Vagina (tissue), 2 donors: ENCODE results near the gene NCOR1. TPM values are rescaled to one million over a fixed set of nuclear protein-coding genes. Genes with fewer than 3 reads are reported as not detected.
"Not testable (repeated sequence)": the region's sequence is repeated elsewhere in the genome, so short reads cannot be mapped to it uniquely, and the experiment has no call there.

Experiments used
- DNase-seq, 2 donors: peaks; one replicate each; pipeline ENCODE4 v3.0.0-alpha.2; 2017; ENCODE audit errors: extremely low spot score in 2 of 2
- H3K27ac ChIP-seq: fragments of 200-600 bp; sonication (generic); one replicate; pipeline ENCODE4 v1.5.1; 2019
- H3K27me3 ChIP-seq: fragments of 200-600 bp; sonication (generic); one replicate; pipeline ENCODE4 v1.5.1; 2019
- H3K36me3 ChIP-seq, 2 donors: fragments of 200-600 bp; sonication (generic); one replicate each; pipeline ENCODE4 v1.5.1; 2017 to 2019
- H3K4me1 ChIP-seq: fragments of 200-600 bp; sonication (generic); one replicate; pipeline ENCODE4 v1.5.1; 2019
- H3K4me3 ChIP-seq, 2 donors: fragments of 200-600 bp; sonication (generic); 1 replicate in 1 of 2; 2 replicates in 1 of 2; pipeline ENCODE4 v1.5.1; 2016 to 2019
- H3K9me3 ChIP-seq: fragments of 200-600 bp; sonication (generic); one replicate; pipeline ENCODE4 v1.5.1; 2019
- POLR2A ChIP-seq, 2 donors: fragments of 450-650 bp; IDR thresholded peaks; one replicate each; pipeline ENCODE4 v1.6.1; 2017; ENCODE audit warnings: antibody characterized with exemption in 2 of 2, mild to moderate bottlenecking in 2 of 2, moderate library complexity in 2 of 2
- POLR2AphosphoS5 ChIP-seq, 2 donors: sonication (generic); formaldehyde crosslinking; IDR thresholded peaks; one replicate each; pipeline ENCODE4 v1.9.0; 2017; ENCODE audit warnings: antibody characterized with exemption in 2 of 2, mild to moderate bottlenecking in 2 of 2, low read depth in 1 of 2; ENCODE audit not compliant: insufficient read depth in 1 of 2
- intact Hi-C: fragments of 100-400 bp; cut with DNase I; formaldehyde crosslinking; loops from one replicate; pipeline ENCODE4 v1.15.1; 2023
- total RNA-seq: library from RNA; depleted of rRNA; stranded (reverse); fragments of >200 nt; gene quantifications from one replicate; pipeline ENCODE4 v1.2.3, GENCODE V29; 2016
- TF ChIP-seq, protein P1 (sequence below), 3 experiments: fragments of 450-650 bp in 2 of 3; fragments of 200-600 bp in 1 of 3; sonication (generic) in 1 of 3; IDR thresholded peaks; one replicate each; pipeline ENCODE4 v1.5.1; 2017 to 2019; ENCODE audit warnings: antibody characterized with exemption in 3 of 3, mild to moderate bottlenecking in 2 of 3, moderate library complexity in 2 of 3

NCOR1 gene
- total RNA-seq, 1 donor from 2014 or later = 175 TPM

DNA sequence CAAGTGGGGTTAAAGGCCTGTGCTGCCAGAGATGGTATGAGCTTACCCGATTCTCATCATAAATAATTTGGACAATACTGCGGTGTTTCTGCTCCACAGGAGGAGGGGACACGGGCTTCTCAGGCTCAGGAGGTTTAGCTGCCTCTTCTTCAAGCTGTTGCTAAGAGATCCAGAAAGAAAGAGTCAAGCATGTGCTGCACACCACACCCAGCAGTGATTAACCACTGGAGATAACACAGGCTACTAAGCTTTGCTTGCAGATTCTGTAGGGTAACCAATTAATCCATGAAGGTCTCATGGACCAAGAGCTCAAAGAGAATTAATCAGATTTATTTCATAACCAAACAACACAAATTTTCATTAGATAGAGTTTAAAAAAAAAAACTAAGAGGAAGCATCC lies 56.6 kb downstream of the NCOR1 start:
- intact Hi-C loops = no loop called here
- no peak overlapping the region for H3K27ac ChIP-seq
- TF ChIP-seq POLR2A (IDR thresholded peaks at IDR 0.05) = no peak
- no peak for TF ChIP-seq POLR2AphosphoS5 (IDR thresholded peaks at IDR 0.05; ENCODE audit: insufficient read depth in 1 of 2, low read depth in 1 of 2)
- TF ChIP-seq, protein P1, sequence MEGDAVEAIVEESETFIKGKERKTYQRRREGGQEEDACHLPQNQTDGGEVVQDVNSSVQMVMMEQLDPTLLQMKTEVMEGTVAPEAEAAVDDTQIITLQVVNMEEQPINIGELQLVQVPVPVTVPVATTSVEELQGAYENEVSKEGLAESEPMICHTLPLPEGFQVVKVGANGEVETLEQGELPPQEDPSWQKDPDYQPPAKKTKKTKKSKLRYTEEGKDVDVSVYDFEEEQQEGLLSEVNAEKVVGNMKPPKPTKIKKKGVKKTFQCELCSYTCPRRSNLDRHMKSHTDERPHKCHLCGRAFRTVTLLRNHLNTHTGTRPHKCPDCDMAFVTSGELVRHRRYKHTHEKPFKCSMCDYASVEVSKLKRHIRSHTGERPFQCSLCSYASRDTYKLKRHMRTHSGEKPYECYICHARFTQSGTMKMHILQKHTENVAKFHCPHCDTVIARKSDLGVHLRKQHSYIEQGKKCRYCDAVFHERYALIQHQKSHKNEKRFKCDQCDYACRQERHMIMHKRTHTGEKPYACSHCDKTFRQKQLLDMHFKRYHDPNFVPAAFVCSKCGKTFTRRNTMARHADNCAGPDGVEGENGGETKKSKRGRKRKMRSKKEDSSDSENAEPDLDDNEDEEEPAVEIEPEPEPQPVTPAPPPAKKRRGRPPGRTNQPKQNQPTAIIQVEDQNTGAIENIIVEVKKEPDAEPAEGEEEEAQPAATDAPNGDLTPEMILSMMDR (IDR thresholded peaks at IDR 0.05) = no peak

DNA sequence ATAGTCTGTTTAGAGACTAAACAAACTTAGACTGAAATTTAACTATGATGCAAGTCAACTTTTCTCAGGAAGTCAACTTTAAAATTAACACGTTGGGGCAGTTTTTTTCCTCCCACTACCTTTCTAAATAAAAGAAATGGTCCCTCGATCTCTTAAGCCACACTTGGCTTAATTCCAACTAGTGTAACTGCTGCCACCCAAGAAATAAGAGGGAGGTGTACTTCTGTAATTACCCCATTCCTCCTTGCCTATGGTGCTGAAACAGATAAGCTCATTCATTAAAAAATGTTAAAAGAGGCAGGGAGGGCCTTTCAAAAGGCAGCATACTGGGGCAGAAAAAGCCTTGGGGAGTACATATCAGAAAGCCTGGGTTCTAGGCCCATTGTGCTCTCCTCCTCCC lies 59.8 kb downstream of the NCOR1 start:
- Histone ChIP-seq H3K4me1 (no peaks in the 10 kb centered on the region), H3K27ac (no peak overlapping the region), H3K36me3 (peaks cover 0 to 32% of the 10 kb centered on the region in 2 donors), H3K4me3 (no peak overlapping the region), H3K9me3 (no peaks in the 10 kb centered on the region), H3K27me3 (no peaks in the 10 kb centered on the region)
- DNase-seq = no peak
- TF ChIP-seq, protein P1 (IDR thresholded peaks at IDR 0.05) = no peak
- TF ChIP-seq POLR2A (IDR thresholded peaks at IDR 0.05) = no peak
- no peak for TF ChIP-seq POLR2AphosphoS5 (IDR thresholded peaks at IDR 0.05; ENCODE audit: insufficient read depth in 1 of 2, low read depth in 1 of 2)
- intact Hi-C loops = no loop called here

More for the DNA sequence above, 56.6 kb downstream of the NCOR1 start:
- no peaks in the 10 kb centered on the region for H3K27me3 ChIP-seq
- peaks cover 0 to 17% of the 10 kb centered on the region in 2 donors for H3K36me3 ChIP-seq
- H3K4me3 ChIP-seq = no peak overlapping the region
- no peaks in the 10 kb centered on the region for H3K4me1 ChIP-seq
- DNase-seq = no peak
- H3K9me3 ChIP-seq = no peaks in the 10 kb centered on the region

DNA sequence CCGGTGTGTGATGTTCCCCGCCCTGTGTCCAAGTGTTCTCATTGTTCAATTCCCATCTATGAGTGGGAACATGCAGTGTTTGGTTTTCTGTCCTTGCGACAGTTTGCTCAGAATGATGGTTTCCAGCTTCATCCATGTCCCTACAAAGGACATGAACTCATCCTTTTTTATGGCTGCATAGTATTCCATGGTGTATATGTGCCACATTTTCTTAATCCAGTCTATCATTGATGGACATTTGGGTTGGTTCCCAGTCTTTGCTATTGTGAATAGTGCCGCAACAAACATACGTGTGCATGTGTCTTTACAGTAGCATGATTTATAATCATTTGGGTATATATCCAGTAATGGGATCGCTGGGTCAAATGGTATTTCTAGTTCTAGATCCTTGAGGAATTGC lies 63.0 kb downstream of the NCOR1 start:
- H3K36me3 ChIP-seq = peaks cover 0 to 29% of the 10 kb centered on the region in 2 donors
- H3K27me3 ChIP-seq, H3K9me3 ChIP-seq, H3K4me3 ChIP-seq, DNase-seq, H3K27ac ChIP-seq, H3K4me1 ChIP-seq, intact Hi-C loops: not testable (repeated sequence)

GRCh38 chr17:16150251-16150856 lies 65.0 kb downstream of the NCOR1 start:
- intact Hi-C loops = no loop called here
- Histone ChIP-seq H3K4me1 (no peaks in the 10 kb centered on the region), H3K9me3 (no peaks in the 10 kb centered on the region), H3K4me3 (no peak overlapping the region), H3K27ac (no peak overlapping the region), H3K36me3 (peaks cover 0 to 33% of the 10 kb centered on the region in 2 donors), H3K27me3 (no peaks in the 10 kb centered on the region)
- DNase-seq = no peak
- TF ChIP-seq POLR2AphosphoS5 (IDR thresholded peaks at IDR 0.05; ENCODE audit: insufficient read depth in 1 of 2, low read depth in 1 of 2) = no peak
- TF ChIP-seq, protein P1 (IDR thresholded peaks at IDR 0.05) = no peak
- no peak for TF ChIP-seq POLR2A (IDR thresholded peaks at IDR 0.05)

DNA sequence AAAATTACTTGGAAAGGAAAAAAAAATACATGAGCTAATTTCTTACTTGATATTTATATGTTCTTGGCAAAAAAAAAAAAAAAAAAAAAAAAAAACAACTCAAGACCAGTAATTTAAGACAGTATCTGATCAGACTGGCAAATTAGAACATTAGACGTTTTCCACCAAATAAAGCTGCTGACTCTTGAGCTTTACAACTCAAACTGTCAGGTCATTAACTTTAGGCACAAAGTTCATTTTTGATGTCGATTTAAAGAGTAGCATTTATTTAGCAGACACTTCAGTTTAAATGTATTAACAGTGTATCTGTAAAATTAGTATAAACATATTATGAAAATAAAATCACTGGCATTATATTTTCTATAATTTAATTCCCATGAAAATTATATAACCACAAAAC lies 66.7 kb downstream of the NCOR1 start:
- peaks cover 0 to 46% of the 10 kb centered on the region in 2 donors for H3K36me3 ChIP-seq
- no peaks in the 10 kb centered on the region for H3K9me3 ChIP-seq
- H3K27me3 ChIP-seq = no peaks in the 10 kb centered on the region
- H3K4me1 ChIP-seq = no peaks in the 10 kb centered on the region
- no peak overlapping the region for H3K27ac ChIP-seq
- DNase-seq = no peak
- TF ChIP-seq, protein P1 (IDR thresholded peaks at IDR 0.05) = no peak
- no peak for TF ChIP-seq POLR2AphosphoS5 (IDR thresholded peaks at IDR 0.05; ENCODE audit: insufficient read depth in 1 of 2, low read depth in 1 of 2)
- TF ChIP-seq POLR2A (IDR thresholded peaks at IDR 0.05) = no peak
- no peak overlapping the region for H3K4me3 ChIP-seq
- intact Hi-C loops = no loop called here

DNA sequence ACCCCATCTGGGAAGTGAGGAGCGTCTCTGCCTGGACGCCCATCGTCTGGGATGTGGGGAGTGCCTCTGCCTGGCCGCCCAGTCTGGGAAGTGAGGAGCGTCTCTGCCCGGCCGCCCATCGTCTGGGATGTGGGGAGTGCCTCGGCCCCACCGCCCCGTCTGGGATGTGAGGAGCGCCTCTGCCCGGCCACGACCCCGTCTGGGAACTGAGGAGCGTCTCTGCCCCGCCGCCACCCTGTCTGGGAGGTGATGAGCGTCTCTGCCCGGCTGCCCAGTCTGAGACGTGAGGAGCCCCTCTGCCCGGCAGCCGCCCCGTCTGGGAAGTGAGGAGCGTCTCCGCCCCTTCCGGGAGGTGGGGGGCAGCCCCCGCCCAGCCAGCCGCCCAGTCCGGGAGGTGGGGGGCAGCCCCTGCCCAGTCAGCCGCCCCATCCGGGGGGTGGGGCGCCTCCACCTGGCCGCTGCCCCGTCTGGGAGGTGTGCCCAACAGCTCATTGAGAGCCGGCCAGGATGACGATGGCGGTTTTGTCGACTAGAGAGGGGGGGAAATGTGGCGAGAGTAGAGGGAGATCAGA lies 69.9 kb downstream of the NCOR1 start:
- not testable (repeated sequence) for H3K27ac ChIP-seq, H3K4me3 ChIP-seq

More for the DNA sequence above, 69.9 kb downstream of the NCOR1 start:
- peaks cover 4 to 38% of the 10 kb centered on the region in 2 donors for H3K36me3 ChIP-seq
- intact Hi-C loops, H3K9me3 ChIP-seq, H3K4me1 ChIP-seq, DNase-seq, H3K27me3 ChIP-seq: not testable (repeated sequence)
